Activated CD8-positive, alpha-beta T cell treated with anti-CD3 and anti-CD28 coated beads, Interleukin-2, amount 10 ng/mL, durations not matched to agents 7 days and 5 days (primary cell): ENCODE data around the gene ITPR1. TPM values are rescaled to one million over a fixed set of nuclear protein-coding genes. Genes with fewer than 3 reads are reported as not detected.
A peak's percentile ranks its signal among the peaks of the same experiment; 100 is the strongest.

Experiments
- ATAC-seq: fragments of 150-1000 bp; cut with Tn5 transposase; one replicate; pipeline ENCODE4 v1.10.0; 2021; ENCODE audit warnings: moderate library complexity
- CTCF ChIA-PET: fragments of 350-600 bp; sonication (Branson Sonifier 250); formaldehyde crosslinking; loops from one replicate; lab custom pipeline; 2021; ENCODE audit warnings: antibody characterized with exemption; lab: Charles Lee
- POLR2A ChIA-PET: fragments of 350-600 bp; sonication (Branson Sonifier 250); formaldehyde crosslinking; loops from one replicate; lab custom pipeline; 2021; ENCODE audit warnings: antibody characterized with exemption; lab: Charles Lee
- DNase-seq: peaks from one replicate; pipeline ENCODE4 v3.0.0-alpha.2; 2020
- H3K27ac Mint-ChIP-seq: one replicate; pipeline ENCODE4 v1.8.0; 2021; ENCODE audit warnings: mild to moderate bottlenecking, mixed read lengths
- H3K27me3 Mint-ChIP-seq: one replicate; pipeline ENCODE4 v1.8.0; 2021; ENCODE audit warnings: low read depth, mixed read lengths
- H3K36me3 Mint-ChIP-seq: one replicate; pipeline ENCODE4 v1.8.0; 2021; ENCODE audit warnings: low read depth, mixed read lengths
- H3K4me1 Mint-ChIP-seq: one replicate; pipeline ENCODE4 v1.8.0; 2021; ENCODE audit warnings: low read depth, mixed read lengths
- H3K4me3 Mint-ChIP-seq: one replicate; pipeline ENCODE4 v1.8.0; 2021; ENCODE audit warnings: mild to moderate bottlenecking, mixed read lengths
- H3K9me3 Mint-ChIP-seq: one replicate; pipeline ENCODE4 v1.8.0; 2022; ENCODE audit warnings: mixed read lengths; ENCODE audit not compliant: insufficient read depth
- total RNA-seq, 2 experiments: library from RNA; stranded (reverse); gene quantifications; one replicate each; pipeline ENCODE4 v1.2.3, GENCODE V29; 2021

Gene ITPR1
- total RNA-seq, 2 experiments from 2014 or later: 53.8 to 57.3 TPM

GRCh38 chr3:4637265-4637664 is 144.1 kb downstream of the ITPR1 start:
- Mint-ChIP-seq H3K9me3 (no peaks in the 10 kb centered on the region), H3K4me3 (no peak overlapping the region), H3K27me3 (no peaks in the 10 kb centered on the region), H3K36me3 (peaks cover 2% of the 10 kb centered on the region), H3K27ac (no peak overlapping the region), H3K4me1 (peaks cover 9% of the 10 kb centered on the region)
- ChIA-PET POLR2A (no interaction called here), CTCF (interaction anchor here (1.2 to 1.5 kb wide), 2 partner anchors 10 to 118 kb away, joined by 5 read pairs; no protein-coding TSS in a partner anchor)
- ATAC-seq (no peak), DNase-seq (no peak)

- no peaks in the 10 kb centered on the region for H3K27me3 Mint-ChIP-seq
- ChIA-PET POLR2A (no interaction called here), CTCF (interaction anchor here (1.2 to 3.2 kb wide), 2 partner anchors 9 to 123 kb away, joined by 3 to 20 read pairs; no protein-coding TSS in a partner anchor)
These were observed 148.9 kb downstream of the ITPR1 start for GRCh38 chr3:4641863-4642563.

GRCh38 chr3:4642611-4643010 is 149.5 kb downstream of the ITPR1 start:
- Mint-ChIP-seq H3K9me3 (no peaks in the 10 kb centered on the region), H3K27me3 (no peaks in the 10 kb centered on the region), H3K36me3 (peaks cover 23% of the 10 kb centered on the region), H3K4me3 (no peak overlapping the region), H3K4me1 (peaks cover 26% of the 10 kb centered on the region), H3K27ac (no peak overlapping the region)
- CTCF ChIA-PET: interaction anchor here (0.6 to 3.2 kb wide), 3 partner anchors 9 to 40 kb away, joined by 3 to 20 read pairs (median 3); no protein-coding TSS in a partner anchor
- ATAC-seq (no peak), DNase-seq (no peak)
- POLR2A ChIA-PET: no interaction called here

More at GRCh38 chr3:4641863-4642563, 148.9 kb downstream of the ITPR1 start:
- H3K4me3 Mint-ChIP-seq: no peak overlapping the region
- no peaks in the 10 kb centered on the region for H3K9me3 Mint-ChIP-seq
- H3K36me3 Mint-ChIP-seq: peaks cover 18% of the 10 kb centered on the region
- peaks cover 26% of the 10 kb centered on the region for H3K4me1 Mint-ChIP-seq
- DNase-seq (no peak), ATAC-seq (no peak)
- H3K27ac Mint-ChIP-seq: no peak overlapping the region

GRCh38 chr3:4643904-4644547 is 150.9 kb downstream of the ITPR1 start:
- Mint-ChIP-seq H3K27me3 (no peaks in the 10 kb centered on the region), H3K36me3 (peaks cover 25% of the 10 kb centered on the region), H3K4me3 (no peak overlapping the region), H3K4me1 (peaks cover 26% of the 10 kb centered on the region), H3K9me3 (no peaks in the 10 kb centered on the region), H3K27ac (no peak overlapping the region)
- ATAC-seq (no peak), DNase-seq (no peak)
- ChIA-PET POLR2A (no interaction called here), CTCF (interaction anchor here (0.5 to 3.2 kb wide), 2 partner anchors 11 to 175 kb away, joined by 4 to 20 read pairs; no protein-coding TSS in a partner anchor)

- Mint-ChIP-seq H3K4me3 (no peak overlapping the region), H3K27me3 (no peaks in the 10 kb centered on the region), H3K9me3 (no peaks in the 10 kb centered on the region), H3K27ac (peak overlapping the region; percentile 66), H3K36me3 (peaks cover 31% of the 10 kb centered on the region), H3K4me1 (peaks cover 26% of the 10 kb centered on the region)
- ATAC-seq: no peak
- no peak for DNase-seq
- ChIA-PET POLR2A (no interaction called here), CTCF (interaction anchor here (1.4 kb wide), 1 partner anchor 11 kb away, joined by 6 read pairs; no protein-coding TSS in a partner anchor)
These were observed 151.8 kb downstream of the ITPR1 start for GRCh38 chr3:4644951-4645350.

- ChIA-PET POLR2A (no interaction called here), CTCF (interaction anchor here (1.4 kb wide), 1 partner anchor 12 kb away, joined by 6 read pairs; no protein-coding TSS in a partner anchor)
- Mint-ChIP-seq H3K4me1 (peaks cover 26% of the 10 kb centered on the region), H3K9me3 (no peaks in the 10 kb centered on the region), H3K27ac (peak overlapping the region; percentile 66), H3K27me3 (no peaks in the 10 kb centered on the region), H3K36me3 (peaks cover 29% of the 10 kb centered on the region), H3K4me3 (no peak overlapping the region)
- peak; percentile 72 for ATAC-seq
- peak; percentile 38 for DNase-seq
These were observed 152.3 kb downstream of the ITPR1 start for GRCh38 chr3:4645468-4645867.

- Mint-ChIP-seq H3K4me1 (peaks cover 26% of the 10 kb centered on the region), H3K9me3 (no peaks in the 10 kb centered on the region), H3K36me3 (peaks cover 38% of the 10 kb centered on the region), H3K27me3 (no peaks in the 10 kb centered on the region), H3K27ac (no peak overlapping the region), H3K4me3 (no peak overlapping the region)
- ChIA-PET CTCF (interaction anchor here (1.2 kb wide), 1 partner anchor 425 kb away, joined by 3 read pairs; no protein-coding TSS in a partner anchor), POLR2A (no interaction called here)
- DNase-seq (no peak), ATAC-seq (no peak)
These were observed 154.3 kb downstream of the ITPR1 start for GRCh38 chr3:4647411-4647810.

GRCh38 chr3:4655145-4656045 is 162.2 kb downstream of the ITPR1 start:
- POLR2A ChIA-PET: no interaction called here
- no peak for DNase-seq
- no peaks in the 10 kb centered on the region for H3K27me3 Mint-ChIP-seq
- no peaks in the 10 kb centered on the region for H3K9me3 Mint-ChIP-seq
- H3K36me3 Mint-ChIP-seq: peaks cover 29% of the 10 kb centered on the region
- no peaks in the 10 kb centered on the region for H3K4me1 Mint-ChIP-seq
- no peak overlapping the region for H3K4me3 Mint-ChIP-seq
- CTCF ChIA-PET: interaction anchor here (0.6 kb wide), 1 partner anchor 908 kb away, joined by 3 read pairs; no protein-coding TSS in a partner anchor
- no peak overlapping the region for H3K27ac Mint-ChIP-seq
- no peak for ATAC-seq

GRCh38 chr3:4656059-4656458 is 162.9 kb downstream of the ITPR1 start:
- H3K36me3 Mint-ChIP-seq: peaks cover 25% of the 10 kb centered on the region
- DNase-seq (peak; percentile 34), ATAC-seq (no peak)
- no peaks in the 10 kb centered on the region for H3K9me3 Mint-ChIP-seq
- H3K27ac Mint-ChIP-seq: no peak overlapping the region
- CTCF ChIA-PET: interaction anchor here (0.6 to 0.7 kb wide), 3 partner anchors 194 to 907 kb away, joined by 3 read pairs; no protein-coding TSS in a partner anchor
- H3K27me3 Mint-ChIP-seq: no peaks in the 10 kb centered on the region
- H3K4me1 Mint-ChIP-seq: no peaks in the 10 kb centered on the region
- POLR2A ChIA-PET: no interaction called here
- no peak overlapping the region for H3K4me3 Mint-ChIP-seq

GRCh38 chr3:4656626-4657328 is 163.6 kb downstream of the ITPR1 start:
- ChIA-PET CTCF (interaction anchor here (0.7 kb wide), 2 partner anchors 194 to 330 kb away, joined by 3 read pairs; no protein-coding TSS in a partner anchor), POLR2A (no interaction called here)
- no peaks in the 10 kb centered on the region for H3K4me1 Mint-ChIP-seq
- peaks cover 31% of the 10 kb centered on the region for H3K36me3 Mint-ChIP-seq
- H3K9me3 Mint-ChIP-seq: no peaks in the 10 kb centered on the region
- H3K27ac Mint-ChIP-seq: no peak overlapping the region
- no peaks in the 10 kb centered on the region for H3K27me3 Mint-ChIP-seq
- no peak for ATAC-seq
- DNase-seq: no peak
- H3K4me3 Mint-ChIP-seq: no peak overlapping the region

- Mint-ChIP-seq H3K36me3 (peaks cover 35% of the 10 kb centered on the region), H3K27me3 (no peaks in the 10 kb centered on the region), H3K4me3 (no peak overlapping the region), H3K27ac (no peak overlapping the region), H3K4me1 (no peaks in the 10 kb centered on the region), H3K9me3 (no peaks in the 10 kb centered on the region)
- ChIA-PET CTCF (no interaction called here), POLR2A (no interaction called here)
- DNase-seq (no peak), ATAC-seq (no peak)
These were observed 167.8 kb downstream of the ITPR1 start for GRCh38 chr3:4660936-4661335.
